ENCODE results near the gene HOXB7.
A peak's percentile ranks its signal among the peaks of the same experiment; 100 is the strongest.

The HOXB7 gene

DNA sequence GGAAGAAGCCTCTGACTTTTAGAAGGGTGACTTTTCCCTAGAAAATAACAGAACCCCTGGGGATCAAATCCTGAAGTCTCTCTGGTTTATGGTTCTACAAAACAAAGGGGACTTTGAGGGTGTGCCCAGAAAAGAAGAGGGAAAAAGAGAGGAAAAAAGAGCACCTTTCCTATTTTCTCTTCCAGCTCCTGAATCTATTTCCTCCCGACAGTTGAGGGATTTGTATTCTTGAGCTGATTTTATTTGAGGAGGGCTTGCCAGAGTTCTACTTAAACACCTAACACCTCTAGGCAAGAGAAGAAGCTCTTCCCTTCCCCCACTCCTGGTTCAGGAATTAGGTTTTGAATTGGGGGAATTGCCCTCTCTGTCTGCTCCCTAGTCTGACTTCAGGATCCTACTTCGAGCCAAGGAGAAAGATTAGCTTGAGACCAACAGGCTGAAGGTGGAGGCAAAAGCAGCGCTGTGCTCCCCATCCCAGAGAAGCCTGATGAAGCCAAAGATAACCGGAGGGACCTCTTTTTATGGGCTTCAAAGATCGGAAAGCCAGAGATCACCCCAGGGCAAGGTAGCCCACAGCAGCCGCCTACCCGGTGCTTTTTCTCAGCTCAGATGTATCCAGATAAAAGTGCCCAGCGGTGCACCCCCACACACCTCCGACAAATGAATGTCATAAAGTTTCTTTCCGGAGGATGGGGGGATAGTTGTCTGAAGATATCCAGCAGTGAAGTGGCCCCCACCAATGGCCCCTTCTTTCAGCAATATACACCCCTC lies 21.6 kb downstream of the HOXB7 start:
- no peak overlapping the region for H3K4me3 ChIP-seq (ENCODE audit: low read length)
- DNase-seq (ENCODE audit: low read depth, low spot score), result no peak

- DNase-seq (ENCODE audit: low read depth, low spot score), result no peak
- H3K4me3 ChIP-seq (ENCODE audit: low read length), result no peak overlapping the region
Measured at GRCh38 chr17:48588528-48588927, 22.3 kb downstream of the HOXB7 start.

DNA sequence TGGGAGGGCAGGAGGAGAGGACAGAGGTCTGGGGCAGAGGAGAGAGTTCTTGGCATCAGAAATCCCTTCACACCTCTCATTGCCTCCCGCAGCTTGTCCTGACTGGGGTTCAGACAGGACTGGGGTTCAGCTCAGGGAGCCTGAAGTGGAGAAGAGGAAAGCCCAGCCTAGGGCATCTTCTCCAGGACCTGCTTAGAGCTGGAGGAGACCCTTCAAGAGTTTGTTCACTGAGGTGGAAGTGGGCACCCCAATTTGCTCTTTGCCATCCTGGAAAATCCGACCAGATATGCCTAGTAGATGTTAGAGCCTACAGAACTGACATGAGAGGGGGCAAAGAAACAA lies 22.8 kb downstream of the HOXB7 start:
- H3K4me3 ChIP-seq (ENCODE audit: low read length), result no peak overlapping the region
- DNase-seq (ENCODE audit: low read depth, low spot score), result no peak

- DNase-seq (ENCODE audit: low read depth, low spot score), result no peak
- H3K4me3 ChIP-seq (ENCODE audit: low read length), result no peak overlapping the region
Measured at GRCh38 chr17:48587276-48588073, 23.3 kb downstream of the HOXB7 start.

- no peak for DNase-seq (ENCODE audit: low read depth, low spot score)
- H3K4me3 ChIP-seq (ENCODE audit: low read length), result no peak overlapping the region
Measured at GRCh38 chr17:48586355-48587258, 24.2 kb downstream of the HOXB7 start.

DNA sequence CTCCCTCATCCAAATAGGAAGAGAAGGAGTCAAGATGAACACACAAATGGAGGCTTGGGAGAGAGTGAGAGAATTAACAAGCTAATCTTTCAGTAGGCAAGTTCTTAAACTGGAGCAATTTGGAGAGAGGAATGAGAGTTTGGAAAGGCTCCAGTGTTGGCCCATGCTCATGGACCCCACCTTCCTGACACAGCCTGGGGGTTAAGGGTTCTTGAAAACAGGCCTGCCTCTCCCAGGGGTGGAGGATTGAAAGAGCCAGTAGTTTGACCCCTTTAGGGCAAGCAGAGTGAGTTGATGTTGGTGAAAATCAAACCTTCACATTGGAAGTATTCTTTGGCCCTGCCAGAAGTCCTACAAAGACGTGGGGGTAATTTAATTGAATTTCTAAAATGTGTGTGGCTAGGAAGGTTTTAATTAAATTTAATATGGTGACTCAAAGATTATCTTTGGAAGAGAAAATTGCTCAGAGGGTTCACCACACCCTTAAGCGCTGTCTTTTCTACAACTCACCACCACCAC lies 26.5 kb downstream of the HOXB7 start:
- no peak for DNase-seq (ENCODE audit: low read depth, low spot score)

DNA sequence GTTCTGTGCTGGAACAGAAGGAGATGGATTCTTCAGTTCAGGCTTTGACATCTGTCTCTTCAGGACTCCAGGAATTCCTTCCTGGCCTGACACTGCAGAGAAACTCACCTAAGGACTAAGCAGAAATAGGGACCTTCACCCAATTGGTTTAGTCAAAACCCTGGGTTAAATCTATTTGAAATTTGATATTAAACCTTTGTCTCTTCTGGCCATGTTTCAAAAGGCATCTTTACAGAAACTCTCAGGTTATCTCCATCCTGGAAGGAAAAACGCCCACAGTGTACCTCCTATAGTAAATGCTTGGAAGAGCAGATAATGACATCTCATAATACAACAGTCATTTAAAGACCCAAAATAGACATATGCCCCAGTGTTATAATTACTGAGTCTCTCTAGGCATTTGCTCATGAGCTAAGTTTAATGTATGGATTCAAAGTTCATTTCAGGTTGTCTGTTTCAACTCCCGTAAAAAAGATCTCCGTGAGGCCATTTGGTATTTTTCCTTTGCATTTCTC lies 27.1 kb downstream of the HOXB7 start:
- no peak overlapping the region for H3K4me3 ChIP-seq (ENCODE audit: low read length)
- DNase-seq (ENCODE audit: low read depth, low spot score), result no peak

More for the DNA sequence above, 26.5 kb downstream of the HOXB7 start:
- no peak overlapping the region for H3K4me3 ChIP-seq (ENCODE audit: low read length)

DNA sequence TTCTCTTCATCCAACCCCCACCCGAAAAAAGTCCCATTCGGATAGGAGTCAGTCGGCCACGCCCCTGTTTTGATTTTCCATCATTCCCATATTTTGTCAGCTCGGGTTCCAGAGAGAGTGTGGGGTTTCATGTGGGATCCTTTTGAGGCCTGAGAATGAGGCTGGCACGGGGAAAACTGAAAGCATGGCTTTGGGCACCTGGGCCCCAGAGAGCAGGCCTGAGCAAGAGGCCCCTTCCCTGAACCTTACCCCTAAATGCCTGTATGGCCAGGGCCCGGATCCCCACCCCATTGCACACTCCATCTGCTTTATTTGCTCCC lies 28.1 kb downstream of the HOXB7 start:
- no peak overlapping the region for H3K4me3 ChIP-seq (ENCODE audit: low read length)
- no peak for DNase-seq (ENCODE audit: low read depth, low spot score)

DNA sequence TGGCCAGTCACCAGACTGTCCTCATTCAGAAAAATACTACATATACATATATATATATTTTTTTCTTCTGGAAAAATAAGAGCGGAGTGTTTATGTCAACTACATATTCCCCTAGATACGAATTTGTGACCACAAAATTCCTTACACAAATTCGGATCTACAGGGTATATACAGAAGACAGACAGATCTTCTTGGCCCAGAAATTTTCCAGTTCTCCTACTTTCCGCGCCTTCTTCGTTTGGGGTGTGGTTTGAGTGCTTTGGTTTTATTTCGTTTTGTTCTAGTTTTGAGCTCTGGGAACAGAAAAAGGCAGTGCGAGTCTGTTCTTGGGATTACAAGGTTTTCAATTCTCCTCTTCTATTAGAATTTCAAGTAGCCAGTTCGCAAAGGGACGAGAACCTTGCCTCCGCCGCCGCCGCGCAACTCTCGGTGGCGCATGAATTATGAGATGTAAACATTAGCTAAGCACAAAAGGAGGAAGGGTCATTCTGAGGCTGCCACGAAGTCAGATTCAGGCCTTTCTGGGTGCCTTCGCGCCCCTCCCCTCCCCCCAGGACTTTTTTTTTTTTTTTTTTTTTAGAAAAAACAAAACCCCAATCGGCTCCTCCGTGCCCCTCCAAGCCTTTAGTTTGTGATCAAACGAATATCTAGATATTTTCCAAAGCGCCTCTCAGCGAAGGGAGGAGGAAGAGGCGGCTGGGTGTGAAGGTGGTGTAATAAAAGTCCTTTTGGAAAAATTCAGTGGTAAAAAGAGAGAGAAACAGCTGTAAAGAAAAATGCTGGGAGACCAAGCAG lies 30.9 kb downstream of the HOXB7 start:
- DNase-seq (ENCODE audit: low read depth, low spot score), result no peak
- H3K4me3 ChIP-seq (ENCODE audit: low read length), result no peak overlapping the region

GRCh38 chr17:48579471-48579759 lies 31.4 kb downstream of the HOXB7 start:
- H3K4me3 ChIP-seq (ENCODE audit: low read length), result no peak overlapping the region
- no peak for DNase-seq (ENCODE audit: low read depth, low spot score)

GRCh38 chr17:48578616-48579470 lies 32.0 kb downstream of the HOXB7 start:
- peak overlapping the region; percentile 86 for H3K4me3 ChIP-seq (ENCODE audit: low read length)
- DNase-seq (ENCODE audit: low read depth, low spot score), result no peak

DNA sequence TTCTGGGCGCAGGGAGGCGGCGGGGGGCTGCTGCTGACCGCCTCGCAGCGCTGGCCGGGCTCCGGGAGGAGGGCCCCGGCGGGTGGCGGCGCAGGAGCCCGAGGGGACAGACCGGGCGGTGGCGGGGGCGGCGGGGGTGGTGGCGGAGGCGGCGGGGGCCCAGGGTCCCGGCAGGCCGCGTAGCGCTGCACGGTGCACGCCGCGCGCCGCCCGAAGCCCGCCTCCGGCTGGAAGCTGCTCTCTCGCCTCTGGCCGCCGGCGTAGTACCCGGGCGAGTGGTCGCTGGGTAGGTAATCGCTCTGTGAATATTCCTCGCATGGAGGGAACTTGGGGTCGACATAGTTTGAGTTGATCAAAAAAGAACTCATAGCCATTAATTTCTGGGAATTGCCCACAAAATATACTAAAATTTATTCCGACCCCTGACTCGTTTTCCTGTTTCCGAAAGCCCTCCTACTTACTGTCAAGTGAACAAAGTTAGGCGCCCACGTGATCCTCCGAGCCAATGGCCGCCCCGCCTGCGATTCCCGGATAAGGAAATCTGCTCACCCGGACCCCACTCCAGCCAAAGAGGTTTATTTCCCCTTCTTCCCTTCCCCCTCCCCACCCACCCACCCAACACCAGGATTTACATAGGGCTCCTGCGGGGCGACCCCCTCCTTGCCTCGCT lies 32.7 kb downstream of the HOXB7 start, which contains the start of gene HOXB4:
Gene HOXB4 (minus strand): TSS at position 405 of the 670 bp plus-strand sequence. CDS start 31 bp downstream, at position 374.
- DNase-seq (ENCODE audit: low read depth, low spot score), result peak; percentile 73
- peak within 1 kb of the TSS; percentile 86 for H3K4me3 ChIP-seq (ENCODE audit: low read length)

DNA sequence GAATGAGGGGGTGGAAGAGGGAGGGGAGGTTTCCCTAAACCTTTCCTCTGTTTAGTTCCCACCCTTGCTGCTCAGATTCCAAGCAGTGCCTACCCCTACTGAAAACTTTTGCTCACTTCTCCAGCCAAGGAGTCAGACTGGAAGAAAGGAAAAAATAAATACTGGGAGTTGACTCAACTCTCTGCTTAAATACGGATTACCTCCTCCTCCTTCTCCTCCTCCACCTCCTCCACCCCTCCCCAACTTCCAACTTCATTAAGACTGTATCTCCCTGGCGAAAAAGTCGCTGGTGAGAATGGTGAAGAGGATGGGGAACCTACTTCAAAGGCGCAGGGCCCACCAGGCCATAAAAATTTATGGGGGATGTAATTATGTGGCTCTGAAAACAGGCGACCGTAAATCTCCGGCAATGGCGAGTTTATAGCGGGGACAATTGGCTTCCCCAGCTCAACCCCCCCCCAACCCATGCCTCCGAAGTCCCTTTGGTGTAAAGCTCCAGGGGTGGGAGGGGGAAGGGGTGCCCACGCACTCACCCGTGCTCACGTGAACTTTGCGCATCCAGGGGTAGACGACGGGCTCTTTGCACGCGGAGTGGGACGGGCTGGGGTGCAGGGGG lies 33.4 kb downstream of the HOXB7 start:
- H3K4me3 ChIP-seq (ENCODE audit: low read length), result peak overlapping the region; percentile 86
- no peak for DNase-seq (ENCODE audit: low read depth, low spot score)

DNA sequence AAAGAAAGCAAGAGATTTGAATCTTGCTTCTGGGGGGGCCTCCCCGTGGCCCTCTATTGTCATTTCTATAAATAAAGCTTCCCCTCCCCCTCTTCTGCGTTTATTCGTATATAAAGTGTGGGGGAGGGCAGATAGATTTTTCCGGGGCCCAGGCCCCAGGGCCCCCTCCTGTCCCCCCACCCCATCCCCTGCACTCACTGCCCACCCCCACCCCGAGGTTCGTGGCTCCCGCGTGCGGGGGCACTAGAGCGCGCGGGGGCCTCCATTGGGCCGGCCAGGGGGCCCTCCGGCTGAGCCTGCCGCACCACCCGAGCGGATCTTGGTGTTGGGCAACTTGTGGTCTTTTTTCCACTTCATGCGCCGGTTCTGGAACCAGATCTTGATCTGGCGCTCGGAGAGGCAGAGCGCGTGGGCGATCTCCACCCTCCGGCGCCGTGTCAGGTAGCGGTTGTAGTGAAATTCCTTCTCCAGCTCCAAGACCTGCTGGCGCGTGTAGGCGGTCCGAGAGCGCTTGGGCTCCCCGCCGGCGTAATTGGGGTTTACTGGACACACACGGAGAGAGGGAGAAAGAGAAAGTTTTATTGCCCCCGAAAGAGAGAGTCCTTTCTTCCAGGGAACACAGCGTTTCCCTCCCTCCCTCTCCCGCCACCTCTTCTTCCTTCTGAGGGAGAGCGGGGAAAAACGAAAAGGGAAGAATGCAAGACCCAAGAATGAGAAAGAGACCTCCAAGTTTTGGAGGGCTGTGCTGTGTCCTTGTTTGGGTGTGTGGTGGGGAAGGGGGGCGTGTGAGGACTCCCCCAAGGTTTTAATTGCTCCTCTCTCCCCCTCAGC lies 34.1 kb downstream of the HOXB7 start:
- H3K4me3 ChIP-seq (ENCODE audit: low read length), result peak overlapping the region; percentile 86

GRCh38 chr17:48575673-48576478 lies 34.9 kb downstream of the HOXB7 start:
- no peak overlapping the region for H3K4me3 ChIP-seq (ENCODE audit: low read length)
- no peak for DNase-seq (ENCODE audit: low read depth, low spot score)

More for the DNA sequence above, 34.1 kb downstream of the HOXB7 start:
- DNase-seq (ENCODE audit: low read depth, low spot score), result no peak

Measured in Jurkat, Clone E6-1 (cell line).